Heart right ventricle (tissue), 16 donors: ENCODE data around the gene LPCAT3. TPM values are rescaled to one million over a fixed set of nuclear protein-coding genes. Genes with fewer than 3 reads are reported as not detected.

Experiments used
- ATAC-seq, 8 donors: fragments of 200-7000 bp; cut with Tn5 transposase; one replicate each; pipeline ENCODE4 v1.9.1; 2020; ENCODE audit warnings: mild to moderate bottlenecking in 8 of 8, moderate library complexity in 8 of 8, moderate number of reproducible peaks in 1 of 8
- DNase-seq, 2 donors: peaks; one replicate each; pipeline ENCODE4 v3.0.0-alpha.2; 2020
- H3K27ac ChIP-seq, 10 donors: fragments of 200-600 bp; sonication (generic) in 2 of 10; one replicate each; pipeline versions ENCODE4 v1.5.0 to v1.8.0; 2020 to 2022; ENCODE audit warnings: mild to moderate bottlenecking in 3 of 10
- H3K27me3 ChIP-seq, 7 donors: fragments of 200-600 bp; one replicate each; pipeline ENCODE4 v1.8.0; 2021 to 2022; ENCODE audit warnings: mild to moderate bottlenecking in 2 of 7
- H3K36me3 ChIP-seq, 9 donors: fragments of 200-600 bp; sonication (generic) in 1 of 9; one replicate each; pipeline versions ENCODE4 v1.5.0 to v1.8.0; 2020 to 2022; ENCODE audit warnings: mild to moderate bottlenecking in 2 of 9
- H3K4me1 ChIP-seq, 9 donors: fragments of 200-600 bp; sonication (generic) in 1 of 9; one replicate each; pipeline versions ENCODE4 v1.5.0 to v1.8.0; 2020 to 2022; ENCODE audit warnings: mild to moderate bottlenecking in 4 of 9
- H3K4me3 ChIP-seq, 10 donors: fragments of 200-600 bp; sonication (generic) in 2 of 10; one replicate each; pipeline versions ENCODE4 v1.5.0 to v1.8.0; 2020 to 2022; ENCODE audit warnings: mild to moderate bottlenecking in 7 of 10, moderate library complexity in 2 of 10
- H3K9me3 ChIP-seq, 11 donors: fragments of 200-600 bp in 10 of 11; sonication (generic) in 2 of 11; one replicate each; pipeline versions ENCODE4 v1.5.0 to v1.8.0; 2013 to 2022; ENCODE audit warnings: mild to moderate bottlenecking in 2 of 11, control low read depth in 1 of 11, moderate library complexity in 1 of 11
- WGBS, 2 donors: extraction: QIAGEN DNeasy Blood & Tissue Kit; methylation state at CpG; one replicate each; pipeline ENCODE4 v1.1.7; 2013; ENCODE audit warnings: inconsistent platforms in 1 of 2; 5-methylcytosine and 5-hydroxymethylcytosine counted together
- intact Hi-C, 10 donors: fragments of 100-400 bp; cut with DNase I; formaldehyde crosslinking; loops; one replicate each; pipeline versions ENCODE4 v1.11.1 to v1.14.2; 2022
- polyA plus RNA-seq, 2 donors: library from polyadenylated mRNA; stranded (reverse); fragments of 200-250 nt; gene quantifications; one replicate each; pipeline ENCODE4 v1.2.3, GENCODE V29; 2013
- total RNA-seq, 10 donors: library from RNA; stranded (reverse); fragmentation: NEBNext Ultra II Directional in 3 of 10; extraction: Animal tissue kit (Norgen Biotek cat#: 25700) in 3 of 10; gene quantifications; one replicate each; pipeline versions ENCODE4 v1.2.1 to v1.2.4, GENCODE V29; 2021 to 2023
- TF ChIP-seq, protein P1 (sequence below), 9 donors: fragments of 200-600 bp; sonication (generic) in 2 of 9; IDR thresholded peaks; one replicate each; pipeline versions ENCODE4 v1.5.0 to v1.8.0; 2021 to 2022; ENCODE audit warnings: antibody characterized with exemption in 9 of 9, mild to moderate bottlenecking in 5 of 9, moderate library complexity in 1 of 9
- donor health status: Arrhythmogenic right ventricular cardiomyopathy.
- donor health status: ischemic (EF 13 %, LVEDD 7.1; RV severe dilation, severe dysfunction).
- donor health status: healthy with polysubstance abuse.
- donor health status: DM: no; HTN: yes; CAD: no.
- donor health status: DM: no; HTN: no; CAD: no.
- donor health status: ischemic (EF 25% LVEDD 6.9; RV normal size, moderate dysfunction).
- donor health status: ischemic (EF 25% LVEDD 5.7; RV mildly dilated, moderate dysfunction).
- donor health status: healthy.
- donor health status: DM: yes; HTN: yes; CAD: no.
- donor health status: Ischemic cardiomyopathy.
- donor health status: ischemic (EF 35%, LVEDD 5.7; RV mildly dilated, moderate dysfunction).
- donor health status: nonischemic (EF 11% LVEDD 7.7; RV severe dilation, severe dysfunction).
- donor health status: DM: yes; HTN: yes; CAD: no.
- donor health status: PGD.
- donor health status: ischemic (EF 29% LVEDD 5.4; RV normal size, mild dysfunction).
- donor health status: nonischemic (EF 23%, LVEDD 6.1; RV moderate dilation, normal function).

LPCAT3 gene
- total and polyA plus RNA-seq, 12 donors: 19.9 to 65.8 (median 35.5) TPM

DNA sequence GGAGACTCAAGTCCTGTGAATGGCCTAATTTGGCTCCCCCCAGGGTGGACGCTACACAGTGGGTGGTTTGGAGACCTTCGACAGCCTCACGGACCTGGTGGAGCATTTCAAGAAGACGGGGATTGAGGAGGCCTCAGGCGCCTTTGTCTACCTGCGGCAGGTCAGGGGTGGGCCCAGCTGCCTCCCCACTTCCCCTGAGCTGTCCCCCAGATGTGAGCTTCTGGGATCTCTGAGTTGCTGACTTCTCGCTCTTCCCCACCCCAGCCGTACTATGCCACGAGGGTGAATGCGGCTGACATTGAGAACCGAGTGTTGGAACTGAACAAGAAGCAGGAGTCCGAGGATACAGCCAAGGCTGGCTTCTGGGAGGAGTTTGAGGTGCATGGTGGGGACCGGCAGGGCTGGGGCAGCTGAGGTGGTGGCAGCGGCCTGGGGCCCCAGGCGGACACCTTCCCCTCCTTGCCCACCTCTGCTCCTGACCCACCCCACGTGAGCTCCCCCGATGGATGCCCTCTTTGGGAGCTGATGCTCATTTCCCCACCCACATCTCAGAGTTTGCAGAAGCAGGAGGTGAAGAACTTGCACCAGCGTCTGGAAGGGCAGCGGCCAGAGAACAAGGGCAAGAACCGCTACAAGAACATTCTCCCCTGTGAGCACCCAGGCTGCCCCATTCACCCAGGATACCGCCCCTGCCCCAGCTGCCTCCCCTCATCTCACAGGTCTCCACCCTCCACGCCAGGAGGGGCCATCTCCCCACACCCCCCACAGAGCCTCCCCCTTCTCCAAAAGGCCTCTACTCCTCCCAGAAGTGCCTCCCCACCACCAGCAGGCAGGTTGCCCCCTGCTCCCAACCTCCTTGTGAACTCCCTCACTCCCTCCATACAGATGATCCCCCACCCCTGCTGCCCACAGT is 62.9 kb downstream of the LPCAT3 start:
- TF ChIP-seq, protein P1, sequence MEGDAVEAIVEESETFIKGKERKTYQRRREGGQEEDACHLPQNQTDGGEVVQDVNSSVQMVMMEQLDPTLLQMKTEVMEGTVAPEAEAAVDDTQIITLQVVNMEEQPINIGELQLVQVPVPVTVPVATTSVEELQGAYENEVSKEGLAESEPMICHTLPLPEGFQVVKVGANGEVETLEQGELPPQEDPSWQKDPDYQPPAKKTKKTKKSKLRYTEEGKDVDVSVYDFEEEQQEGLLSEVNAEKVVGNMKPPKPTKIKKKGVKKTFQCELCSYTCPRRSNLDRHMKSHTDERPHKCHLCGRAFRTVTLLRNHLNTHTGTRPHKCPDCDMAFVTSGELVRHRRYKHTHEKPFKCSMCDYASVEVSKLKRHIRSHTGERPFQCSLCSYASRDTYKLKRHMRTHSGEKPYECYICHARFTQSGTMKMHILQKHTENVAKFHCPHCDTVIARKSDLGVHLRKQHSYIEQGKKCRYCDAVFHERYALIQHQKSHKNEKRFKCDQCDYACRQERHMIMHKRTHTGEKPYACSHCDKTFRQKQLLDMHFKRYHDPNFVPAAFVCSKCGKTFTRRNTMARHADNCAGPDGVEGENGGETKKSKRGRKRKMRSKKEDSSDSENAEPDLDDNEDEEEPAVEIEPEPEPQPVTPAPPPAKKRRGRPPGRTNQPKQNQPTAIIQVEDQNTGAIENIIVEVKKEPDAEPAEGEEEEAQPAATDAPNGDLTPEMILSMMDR (IDR thresholded peaks at IDR 0.05): no peak
- DNase-seq (no peak), ATAC-seq (no peak)
- Histone ChIP-seq H3K9me3 (no peaks in the 10 kb centered on the region), H3K4me1 (peaks cover 2 to 86% (median 40%) of the 10 kb centered on the region in 9 donors), H3K27ac (peak overlapping the region in 1 of 10 donors; percentile 98), H3K27me3 (no peaks in the 10 kb centered on the region), H3K36me3 (peaks cover 0 to 68% (median 0%) of the 10 kb centered on the region in 9 donors), H3K4me3 (peak overlapping the region in 1 of 10 donors; percentile 80)
- WGBS, 2 donors: 92% methylated on average over 22 of the region's 22 CpGs
- intact Hi-C loops: loop anchor here in 1 of 10 donors (10.0 kb wide), 1 partner anchor 159 kb away; no protein-coding TSS in a partner anchor

DNA sequence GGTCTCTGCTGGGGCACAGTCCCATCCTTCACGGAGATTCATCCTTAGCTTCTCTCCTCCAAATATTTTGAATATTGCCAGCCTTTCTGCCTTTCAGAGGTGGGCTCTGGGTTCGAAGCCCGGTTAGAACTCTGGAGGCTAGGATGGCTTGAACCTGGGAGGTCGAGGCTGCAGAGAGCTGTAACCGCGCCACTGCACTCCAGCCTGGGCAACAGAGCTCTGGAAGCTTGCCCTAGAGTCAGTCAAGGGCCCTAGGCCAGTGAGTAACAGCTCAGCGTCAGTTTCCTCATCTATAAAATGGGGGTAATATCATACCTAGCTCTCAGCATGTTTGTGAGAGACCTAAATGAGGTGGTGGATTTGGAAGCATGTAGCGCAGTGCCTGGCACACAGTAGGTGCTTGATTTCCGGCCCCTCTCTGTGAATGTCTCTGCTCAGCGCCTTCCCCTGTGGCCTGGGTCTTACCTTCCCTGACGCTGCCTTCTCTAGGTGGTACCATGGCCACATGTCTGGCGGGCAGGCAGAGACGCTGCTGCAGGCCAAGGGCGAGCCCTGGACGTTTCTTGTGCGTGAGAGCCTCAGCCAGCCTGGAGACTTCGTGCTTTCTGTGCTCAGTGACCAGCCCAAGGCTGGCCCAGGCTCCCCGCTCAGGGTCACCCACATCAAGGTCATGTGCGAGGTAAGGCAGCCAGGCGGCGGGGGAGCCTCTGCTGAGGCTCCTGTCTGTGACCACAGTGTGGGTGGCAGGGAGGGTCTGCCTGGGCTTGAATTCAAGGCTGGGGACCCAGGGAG is 63.8 kb downstream of the LPCAT3 start:
- Histone ChIP-seq H3K4me3 (peak overlapping the region in 3 of 10 donors; percentile 37 to 80 (median 37)), H3K27ac (peak overlapping the region in 7 of 10 donors; percentile 32 to 98 (median 77)), H3K9me3 (no peaks in the 10 kb centered on the region), H3K36me3 (peaks cover 0 to 60% (median 0%) of the 10 kb centered on the region in 9 donors), H3K27me3 (no peaks in the 10 kb centered on the region), H3K4me1 (peaks cover 1 to 86% (median 31%) of the 10 kb centered on the region in 9 donors)
- intact Hi-C loops: loop anchor here in 1 of 10 donors (10.0 kb wide), 1 partner anchor 160 kb away; no protein-coding TSS in a partner anchor
- WGBS, 2 donors: 88 to 90% methylated on average over 21 of the region's 21 CpGs
- DNase-seq (no peak), ATAC-seq (no peak)
- TF ChIP-seq, protein P1 (IDR thresholded peaks at IDR 0.05): no peak

DNA sequence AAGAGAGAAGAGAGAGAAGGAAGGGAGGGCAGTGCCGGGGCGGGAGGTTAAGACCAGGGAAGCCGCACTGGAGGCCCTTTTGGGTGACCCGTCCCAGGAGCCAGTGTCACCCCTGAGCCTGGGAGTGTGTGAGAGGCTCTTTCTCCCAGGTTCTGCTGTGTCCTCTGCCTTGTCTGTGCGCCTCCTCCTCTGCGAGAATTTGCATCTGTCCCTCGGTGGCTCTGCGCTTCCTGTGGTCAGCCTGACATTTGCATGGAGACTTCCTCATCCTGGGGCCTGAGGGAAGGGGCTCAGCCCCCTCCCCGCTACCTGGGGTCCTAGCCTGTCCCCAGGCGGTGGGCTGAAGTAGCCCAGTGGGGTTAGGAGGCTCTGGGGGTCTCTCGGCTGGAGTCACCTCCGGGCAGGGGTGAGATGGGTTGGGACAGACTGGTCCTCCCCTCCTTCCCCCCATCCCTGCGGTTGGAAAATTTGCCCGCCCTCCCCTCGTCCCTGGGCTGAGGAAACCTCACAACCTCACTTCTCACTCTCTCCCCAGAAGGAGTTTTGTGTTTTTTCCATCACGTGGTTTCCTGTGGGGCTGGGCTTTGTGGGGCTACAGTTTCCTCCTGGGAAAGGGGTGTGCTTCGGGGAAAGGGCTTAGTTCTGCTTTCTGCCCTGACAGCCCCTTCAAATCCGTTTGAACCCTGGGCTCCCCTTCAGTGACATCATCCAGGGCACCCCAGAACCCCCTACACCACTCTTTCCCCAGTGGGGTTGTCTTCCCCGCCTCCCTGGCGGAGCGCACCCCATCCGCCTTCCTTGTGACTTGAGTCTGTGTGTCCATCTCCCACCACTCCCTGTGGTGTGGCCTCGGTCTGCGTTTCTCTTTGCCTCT is 64.6 kb downstream of the LPCAT3 start:
- Histone ChIP-seq H3K4me3 (peak overlapping the region in 6 of 10 donors; percentile 37 to 80 (median 42)), H3K27ac (peak overlapping the region in 9 of 10 donors; percentile 1 to 98 (median 75)), H3K27me3 (no peaks in the 10 kb centered on the region), H3K4me1 (peaks cover 0 to 86% (median 23%) of the 10 kb centered on the region in 9 donors), H3K36me3 (peaks cover 0 to 55% (median 0%) of the 10 kb centered on the region in 9 donors), H3K9me3 (no peaks in the 10 kb centered on the region)
- intact Hi-C loops: loop anchor here in 1 of 10 donors (10.0 kb wide), 1 partner anchor 161 kb away; no protein-coding TSS in a partner anchor
- WGBS, 2 donors: 57% methylated on average over 24 of the region's 24 CpGs
- ATAC-seq: peak; percentile 22 to 78 (median 72)
- TF ChIP-seq, protein P1 (IDR thresholded peaks at IDR 0.05): no peak
- DNase-seq: peak in 1 of 2 donors; percentile 79
